Astrocyte of the cerebellum (primary cell): Measurements from ENCODE around the gene EPHB3.

Source experiments
- DNase-seq: peaks from one replicate; pipeline ENCODE4 v3.0.0-alpha.2; 2011; ENCODE audit warnings: low read depth
- H3K4me3 ChIP-seq: 2 replicates; pipeline ENCODE4 v1.5.1; 2011; ENCODE audit warnings: mild to moderate bottlenecking, low read depth, low read length, moderate library complexity
- CTCF ChIP-seq: IDR thresholded peaks from 2 replicates; pipeline ENCODE4 v1.5.1; 2012; ENCODE audit warnings: low read length, low read depth, moderate library complexity, mild to moderate bottlenecking; ENCODE audit errors: missing control alignments
- in situ Hi-C: cut with HindIII; loops from 2 replicates; pipeline ENCODE4 v1.10.0; 2017; ENCODE audit warnings: low sequenced_read_pairs

EPHB3 gene

DNA sequence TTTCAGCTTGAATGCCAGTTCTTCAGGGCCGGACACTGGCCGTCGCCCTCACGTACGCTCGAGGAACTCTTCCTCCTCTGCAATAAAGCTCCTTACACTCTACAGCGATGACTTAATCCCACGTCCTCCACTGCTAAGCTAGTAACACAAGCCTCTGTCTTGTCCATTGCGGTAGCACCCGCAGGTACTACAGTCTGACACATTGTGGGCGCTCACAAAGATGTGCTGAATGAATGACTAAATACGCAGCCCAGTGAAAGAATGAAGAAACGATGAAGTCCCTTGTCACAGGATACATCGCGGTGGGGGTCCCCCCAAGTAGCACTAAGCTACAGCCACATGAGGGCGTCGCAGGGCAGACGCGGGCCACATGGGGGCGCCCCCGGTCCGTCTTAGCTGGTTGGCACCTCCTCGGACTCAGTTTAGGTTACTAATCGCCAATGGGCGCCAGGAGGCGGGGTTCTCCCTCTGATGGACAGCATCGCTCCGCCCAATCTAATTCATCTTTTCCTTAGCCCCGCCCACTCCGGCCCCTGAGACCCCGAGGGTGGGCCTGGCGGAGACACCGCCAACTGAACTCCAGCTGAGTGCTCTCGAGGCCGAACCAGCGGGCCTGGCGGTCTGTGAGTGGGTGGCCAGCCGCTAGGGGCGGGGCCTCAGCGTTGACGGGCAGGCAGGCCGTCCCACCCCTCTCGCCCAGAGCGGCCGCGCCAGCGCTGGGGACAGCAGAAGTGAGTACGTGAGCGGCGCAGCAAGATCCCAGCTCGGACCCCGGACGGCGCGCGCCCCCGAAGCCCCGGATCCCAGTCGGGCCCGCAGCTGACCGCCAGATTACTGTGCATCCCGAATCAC is at the start of gene EPHB3:
EPHB3 (plus strand) TSS at position 725 of the 852 bp plus-strand sequence. CDS start 451 bp downstream, outside the sequence.
- peak; percentile 98 for TF ChIP-seq CTCF
- H3K4me3 ChIP-seq, result peak within 1 kb of the TSS; percentile 49
- DNase-seq, result peak; percentile 99
- in situ Hi-C loops, result no loop called here

GRCh38 chr3:184512621-184513020 is 49.0 kb upstream of the EPHB3 start:
- in situ Hi-C loops, result no loop called here
- TF ChIP-seq CTCF, result no peak
- DNase-seq, result no peak
- no peak overlapping the region for H3K4me3 ChIP-seq

DNA sequence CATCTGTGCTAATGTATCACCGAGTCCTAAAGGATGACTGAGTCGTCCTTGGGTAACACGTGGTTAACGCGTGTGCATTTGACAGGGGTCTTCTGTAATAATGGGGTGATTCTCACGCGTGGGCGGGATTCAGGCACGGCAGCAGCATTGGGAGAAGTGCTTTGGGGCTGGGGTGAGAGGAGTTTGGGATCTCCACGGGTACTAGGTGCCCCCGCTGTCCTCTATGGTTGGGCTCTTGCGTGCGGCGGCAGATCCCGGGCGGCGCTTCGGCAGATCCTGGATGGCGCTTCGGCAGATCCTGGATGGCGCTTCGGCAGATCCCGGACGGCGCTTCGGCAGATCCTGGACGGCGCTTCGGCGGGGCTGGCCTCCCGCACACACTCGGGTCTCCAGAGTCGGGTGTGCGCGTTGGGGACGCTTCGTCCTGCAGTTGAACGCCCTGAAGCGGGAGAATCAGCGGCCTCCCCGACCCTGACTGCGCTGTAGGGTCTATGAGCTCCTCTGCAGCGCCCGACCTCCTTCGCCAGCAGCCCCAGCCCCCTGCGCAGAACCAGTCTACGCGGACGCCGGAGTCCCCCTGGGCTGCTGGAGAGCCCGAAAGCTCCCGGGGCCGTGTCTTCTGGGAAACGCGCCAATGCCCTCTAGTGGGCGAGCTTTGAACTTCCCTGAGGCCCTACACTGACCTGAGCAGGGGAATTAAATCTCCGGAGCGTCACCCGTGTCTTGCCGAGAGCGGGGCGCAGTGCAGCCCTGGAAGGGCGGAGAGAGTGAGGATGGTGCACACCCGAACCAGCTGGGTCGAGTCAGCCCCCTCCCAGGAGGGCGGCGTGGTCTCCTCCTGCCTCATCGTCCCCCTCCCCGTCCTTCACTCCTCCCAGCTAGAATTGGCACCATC is 48.1 kb upstream of the EPHB3 start:
- in situ Hi-C loops, result no loop called here
- H3K4me3 ChIP-seq, result peak overlapping the region; percentile 34
- peak; percentile 58 for DNase-seq
- peak; percentile 84 for TF ChIP-seq CTCF

GRCh38 chr3:184514171-184514490 is 47.5 kb upstream of the EPHB3 start:
- TF ChIP-seq CTCF, result no peak
- H3K4me3 ChIP-seq, result peak overlapping the region; percentile 34
- in situ Hi-C loops, result no loop called here
- DNase-seq, result no peak

DNA sequence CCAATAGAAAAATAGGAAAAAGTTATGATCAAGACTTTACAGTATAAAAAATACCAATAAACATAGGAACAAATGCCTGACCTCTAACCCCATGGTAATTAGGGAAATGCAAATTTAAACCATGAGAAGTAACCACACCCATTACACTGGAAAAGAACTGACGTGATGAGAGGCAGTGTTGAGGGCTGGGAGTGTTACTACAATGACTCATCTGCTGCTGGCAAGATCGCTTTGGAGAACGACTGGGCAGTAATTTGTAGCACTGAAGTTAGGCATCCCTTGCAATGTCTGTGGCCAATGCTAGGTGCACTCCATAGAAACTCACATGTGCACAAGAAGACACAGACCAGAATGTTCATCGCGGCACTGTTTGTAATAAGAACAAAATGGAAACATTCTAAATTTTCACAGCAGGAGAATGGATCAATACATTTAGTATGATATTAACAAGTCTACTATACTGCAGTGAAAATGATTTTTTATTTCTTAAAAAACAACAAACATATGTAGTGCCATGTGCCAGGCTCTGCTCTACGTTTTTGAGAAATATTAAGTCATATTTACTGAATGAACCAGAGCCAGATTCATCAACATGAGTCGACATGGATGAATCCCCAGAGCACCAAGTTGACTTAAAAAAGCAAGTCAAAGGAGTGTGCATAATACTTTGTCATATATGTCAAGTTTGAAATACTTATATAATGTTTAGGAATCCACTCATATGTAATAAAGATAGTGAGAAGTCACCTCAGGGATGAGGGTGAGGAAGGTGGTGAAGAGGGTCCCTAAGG is 37.6 kb upstream of the EPHB3 start:
- peak; percentile 32 for DNase-seq
- in situ Hi-C loops, result no loop called here
- TF ChIP-seq CTCF, result no peak
- no peak overlapping the region for H3K4me3 ChIP-seq

- H3K4me3 ChIP-seq, result peak overlapping the region; percentile 37
- TF ChIP-seq CTCF, result no peak
- in situ Hi-C loops, result no loop called here
- DNase-seq, result no peak
Observed at GRCh38 chr3:184524981-184525336, 36.6 kb upstream of the EPHB3 start.
